Measurements from ENCODE around the gene ASB2.

Gene ASB2

DNA sequence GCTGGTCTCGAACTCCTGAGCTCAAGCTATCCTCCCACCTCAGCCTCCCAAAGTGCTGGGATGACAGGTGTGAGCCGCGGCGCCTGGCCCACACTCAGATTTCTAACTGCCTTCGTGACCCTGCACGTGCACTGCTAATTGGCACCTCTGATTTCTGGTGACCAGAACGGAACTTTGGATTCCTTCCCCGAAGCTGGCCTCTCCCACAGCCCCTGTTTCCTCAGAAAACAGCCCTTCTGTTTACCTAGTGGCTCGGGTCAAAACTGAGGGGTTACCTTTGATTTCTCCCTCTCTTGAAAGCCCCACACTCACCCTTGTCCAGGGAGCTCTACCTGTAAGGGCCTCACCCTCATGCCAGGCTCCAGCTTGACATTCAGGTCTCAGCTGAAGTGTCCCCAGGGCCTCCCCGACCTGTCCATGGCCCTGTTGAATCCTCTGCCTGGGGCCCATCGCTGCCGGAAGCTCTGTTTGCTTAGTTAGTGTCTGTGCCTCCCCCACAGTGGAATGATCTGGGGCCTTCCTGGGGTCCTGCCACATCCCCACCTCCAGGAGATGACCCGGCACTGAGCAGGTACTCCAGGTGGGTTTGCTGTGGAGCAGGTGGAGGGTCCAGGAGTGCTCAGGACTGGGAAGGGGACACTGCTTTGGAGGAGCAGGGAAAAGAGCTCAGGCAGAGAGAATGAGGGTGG is 73.6 kb downstream of the ASB2 start:
- DNase-seq, result no peak

GRCh38 chr14:93901813-93902212 is 74.6 kb downstream of the ASB2 start:
- no peak for DNase-seq

DNA sequence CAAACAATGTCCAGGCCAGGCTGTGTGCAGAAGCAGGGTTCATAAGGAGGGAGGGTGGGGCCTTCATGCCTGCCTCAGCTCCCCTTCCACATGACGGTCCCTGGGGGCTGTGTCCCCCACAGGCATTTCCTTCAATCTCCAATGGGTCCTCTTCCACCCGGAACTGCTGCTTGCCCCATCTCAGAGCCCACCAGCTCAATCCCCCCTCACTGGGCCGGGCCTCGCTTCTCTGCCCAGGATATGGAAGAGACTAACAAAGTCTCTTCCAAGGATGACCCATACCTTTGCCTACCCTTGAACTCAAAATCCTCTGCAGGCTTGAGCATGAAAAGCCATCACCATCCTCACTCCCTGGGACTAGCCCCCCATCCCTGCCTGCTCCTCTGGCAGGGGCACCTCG is 77.6 kb downstream of the ASB2 start:
- DNase-seq, result no peak

DNA sequence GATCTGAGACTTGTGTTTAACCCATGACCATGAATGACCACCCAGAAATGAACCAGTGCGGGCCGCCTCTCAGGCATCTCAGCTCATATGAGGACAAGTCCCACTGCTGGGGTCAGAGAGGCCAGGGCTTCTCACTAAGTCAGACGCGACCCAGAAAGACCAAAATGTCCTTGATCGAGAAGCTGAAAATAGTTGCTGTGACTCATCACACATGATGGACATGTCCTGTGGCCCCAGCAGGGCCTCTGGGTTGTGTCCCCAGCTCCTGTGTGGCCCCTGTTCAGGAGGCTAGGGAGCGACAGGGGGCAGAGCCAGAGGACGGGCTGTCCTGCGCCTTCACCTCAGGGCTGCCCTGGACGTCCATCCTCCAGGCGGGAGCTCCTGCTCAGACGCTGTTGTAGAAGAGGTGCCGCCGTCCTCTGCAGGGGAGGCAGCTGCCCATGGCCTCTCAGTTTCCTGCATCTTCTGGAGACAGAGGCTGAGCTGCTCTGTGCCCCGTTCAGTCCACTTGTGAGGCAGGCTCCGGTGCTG is 78.2 kb downstream of the ASB2 start:
- no peak for DNase-seq

DNA sequence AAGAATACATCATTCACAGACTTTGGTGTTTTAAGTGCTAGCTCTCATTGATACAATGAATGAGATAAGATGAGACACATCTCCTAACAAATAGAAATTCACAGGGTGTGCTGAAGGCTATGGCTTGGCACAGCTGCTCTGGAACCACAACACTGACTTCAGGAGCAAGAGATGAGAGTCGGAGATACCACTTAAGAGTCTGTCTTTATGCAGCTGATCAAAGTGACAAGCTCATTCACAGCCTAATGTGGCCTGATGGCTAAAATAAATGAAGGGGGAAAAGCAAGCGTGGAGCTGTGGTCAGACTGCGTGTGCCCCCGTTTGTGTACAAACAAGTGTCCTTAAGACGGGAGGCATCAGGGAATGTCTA is 78.9 kb downstream of the ASB2 start:
- DNase-seq, result no peak

DNA sequence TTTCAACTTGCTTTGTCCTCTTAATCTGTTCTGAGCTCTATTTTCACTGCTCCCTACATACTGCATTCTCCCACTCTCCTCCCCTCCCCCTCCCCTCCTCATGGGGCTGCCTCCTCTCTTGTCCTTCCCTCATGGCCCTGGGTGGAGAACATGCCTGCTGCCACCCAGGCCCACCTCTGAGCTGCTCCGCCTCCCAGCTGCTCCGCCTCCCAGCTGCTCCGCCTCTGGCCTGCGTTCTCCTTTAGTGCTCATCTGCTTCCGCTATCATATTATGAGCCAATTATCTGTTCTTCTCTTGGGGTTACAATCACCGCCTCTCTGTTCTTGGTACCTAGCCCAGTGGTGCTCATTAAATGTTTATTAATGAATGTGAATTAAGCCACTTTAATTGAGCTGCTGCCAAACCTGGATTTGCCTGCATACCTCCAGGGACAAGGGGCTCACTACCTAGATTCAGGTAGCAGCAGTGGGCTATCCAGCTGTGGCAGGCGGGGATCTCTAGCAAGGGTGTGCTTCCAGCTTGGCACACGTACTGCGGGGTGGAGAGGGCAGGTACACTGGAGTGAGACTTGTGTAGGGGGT is 81.3 kb downstream of the ASB2 start:
- no peak for DNase-seq

DNA sequence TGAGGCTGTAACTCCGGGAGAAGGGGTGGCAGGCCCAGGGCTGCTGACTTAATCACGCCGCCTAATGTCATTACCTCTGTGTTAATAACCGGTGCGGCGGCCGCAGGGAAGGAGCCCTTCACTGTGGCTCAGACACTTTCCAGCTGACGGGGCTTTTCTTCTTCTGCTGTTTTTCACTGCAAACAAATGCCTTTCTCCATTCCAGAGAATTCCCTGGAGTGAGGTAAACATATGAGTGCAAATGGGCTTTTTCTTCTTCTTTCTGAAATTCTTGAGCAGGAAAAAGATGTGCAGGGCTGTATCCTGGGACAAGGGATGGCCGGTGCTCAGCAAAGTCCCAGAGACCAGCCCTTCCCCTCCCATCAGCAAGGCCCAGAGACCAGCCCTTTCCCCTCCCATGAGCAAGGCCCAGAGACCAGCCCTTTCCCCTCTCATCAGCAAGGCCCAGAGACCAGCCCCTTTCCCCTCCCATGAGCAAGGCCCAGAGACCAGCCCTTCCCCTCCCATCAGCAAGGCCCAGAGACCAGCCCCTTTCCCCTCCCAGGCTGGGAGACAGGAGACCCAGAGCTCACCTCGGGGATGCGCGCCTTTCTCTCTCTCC is 82.6 kb downstream of the ASB2 start:
- no peak for DNase-seq

- peak; percentile 47 for DNase-seq
These were observed 83.3 kb downstream of the ASB2 start for GRCh38 chr14:93892923-93893558.

GRCh38 chr14:93892505-93892839 is 83.9 kb downstream of the ASB2 start:
- DNase-seq, result no peak

- no peak for DNase-seq
These were observed 84.4 kb downstream of the ASB2 start for GRCh38 chr14:93891756-93892504.

DNA sequence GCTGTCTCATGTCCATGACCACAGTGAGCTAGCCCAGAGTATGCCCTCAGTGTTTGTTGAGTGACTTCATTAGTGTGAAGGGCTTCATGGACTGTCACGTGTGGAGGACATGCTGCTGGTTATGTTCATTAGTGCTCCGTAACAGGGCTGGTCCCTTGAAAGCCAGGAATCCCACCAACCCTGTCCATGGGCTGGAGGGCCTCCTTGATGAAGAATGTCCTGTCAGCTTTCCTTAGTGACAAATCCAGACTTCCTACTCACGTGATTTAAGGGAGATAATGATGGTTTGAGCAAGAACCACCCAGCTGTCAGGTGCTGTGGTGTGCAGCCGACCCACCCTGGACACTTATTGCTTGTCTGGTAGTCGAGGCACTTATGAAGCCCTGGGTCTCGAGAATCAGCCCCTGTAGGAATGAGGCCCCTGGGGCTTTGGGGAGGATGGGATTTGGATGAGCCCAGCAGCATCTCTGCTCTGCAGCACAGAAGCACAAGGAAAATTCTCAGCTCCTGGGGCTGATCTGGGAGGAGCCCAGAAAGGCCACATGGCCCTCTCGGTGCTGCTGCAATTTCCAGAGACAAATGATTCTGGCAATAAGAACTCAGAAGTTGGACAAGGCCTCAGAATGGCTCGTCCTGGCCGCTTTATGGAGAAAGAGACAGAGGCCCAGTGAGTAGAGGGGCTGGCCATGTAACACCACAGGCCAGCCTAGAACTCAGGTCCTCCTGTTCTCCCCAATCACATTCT is 86.5 kb downstream of the ASB2 start:
- DNase-seq, result no peak

DNA sequence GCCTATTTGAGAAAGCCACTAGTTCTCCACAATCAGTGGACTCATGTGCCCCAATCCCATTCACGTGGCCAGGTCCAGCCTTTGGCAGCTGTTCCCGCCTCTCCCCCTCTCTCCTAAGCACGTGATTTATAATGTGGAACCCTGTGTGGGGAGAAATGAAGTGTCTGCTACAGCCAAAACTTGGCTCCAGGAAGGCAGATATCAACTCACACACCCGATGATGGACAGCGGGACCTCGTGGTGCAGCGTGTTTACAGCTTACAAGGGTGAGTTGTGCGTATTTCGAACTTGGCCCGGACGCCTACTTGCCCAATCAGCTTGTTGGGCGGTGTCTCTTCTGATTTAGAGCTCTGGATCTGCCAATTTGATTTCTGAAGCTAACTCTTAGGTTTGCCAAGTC is 87.4 kb downstream of the ASB2 start:
- no peak for DNase-seq

- no peak for DNase-seq
These were observed 91.4 kb downstream of the ASB2 start for GRCh38 chr14:93884950-93885349.
